ENCODE data around the gene ADAT3.

DNA sequence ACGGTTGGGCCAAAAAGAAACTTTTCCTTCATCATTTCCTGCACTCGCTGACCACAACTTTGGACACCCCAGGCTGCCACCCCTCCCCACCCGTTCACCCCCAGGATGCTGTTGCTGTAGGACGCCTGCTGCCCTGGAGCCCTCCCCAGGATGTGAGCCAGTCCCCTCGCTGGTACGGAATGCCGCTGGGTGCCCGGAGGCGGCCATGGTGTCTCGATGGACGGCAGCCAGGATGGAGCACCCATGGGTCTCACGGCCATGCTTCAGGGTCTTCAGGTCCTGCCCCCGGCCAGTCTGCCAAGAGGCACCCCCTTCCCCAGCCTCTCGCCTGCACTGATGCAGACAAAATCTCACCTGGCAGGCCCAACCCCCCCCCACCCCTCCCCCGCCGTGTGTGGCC lies 20.3 kb downstream of the ADAT3 start:
- TF ChIP-seq EP300 (IDR thresholded peaks at IDR 0.05) (no peak), POLR2AphosphoS5 (IDR thresholded peaks at IDR 0.05) (no peak), POLR2A (IDR thresholded peaks at IDR 0.05) (no peak)
- TF ChIP-seq, protein P1, sequence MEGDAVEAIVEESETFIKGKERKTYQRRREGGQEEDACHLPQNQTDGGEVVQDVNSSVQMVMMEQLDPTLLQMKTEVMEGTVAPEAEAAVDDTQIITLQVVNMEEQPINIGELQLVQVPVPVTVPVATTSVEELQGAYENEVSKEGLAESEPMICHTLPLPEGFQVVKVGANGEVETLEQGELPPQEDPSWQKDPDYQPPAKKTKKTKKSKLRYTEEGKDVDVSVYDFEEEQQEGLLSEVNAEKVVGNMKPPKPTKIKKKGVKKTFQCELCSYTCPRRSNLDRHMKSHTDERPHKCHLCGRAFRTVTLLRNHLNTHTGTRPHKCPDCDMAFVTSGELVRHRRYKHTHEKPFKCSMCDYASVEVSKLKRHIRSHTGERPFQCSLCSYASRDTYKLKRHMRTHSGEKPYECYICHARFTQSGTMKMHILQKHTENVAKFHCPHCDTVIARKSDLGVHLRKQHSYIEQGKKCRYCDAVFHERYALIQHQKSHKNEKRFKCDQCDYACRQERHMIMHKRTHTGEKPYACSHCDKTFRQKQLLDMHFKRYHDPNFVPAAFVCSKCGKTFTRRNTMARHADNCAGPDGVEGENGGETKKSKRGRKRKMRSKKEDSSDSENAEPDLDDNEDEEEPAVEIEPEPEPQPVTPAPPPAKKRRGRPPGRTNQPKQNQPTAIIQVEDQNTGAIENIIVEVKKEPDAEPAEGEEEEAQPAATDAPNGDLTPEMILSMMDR (IDR thresholded peaks at IDR 0.05), result no peak

Data from sigmoid colon (tissue), 4 donors.